GM15510 (cell line): ENCODE results near the gene CECR2.

Experiments used
- POLR2A ChIP-seq: IDR thresholded peaks from 3 replicates; pipeline ENCODE4 v1.6.1; 2011; ENCODE audit warnings: borderline replicate concordance; ENCODE audit not compliant: insufficient read length; ENCODE audit errors: extremely low read depth

Gene CECR2

GRCh38 chr22:17493419-17493981 is 124.2 kb downstream of the CECR2 start:
- TF ChIP-seq POLR2A, result no peak

- no peak for TF ChIP-seq POLR2A
Observed at GRCh38 chr22:17496841-17497240, 127.6 kb downstream of the CECR2 start.

- TF ChIP-seq POLR2A, result no peak
Observed at GRCh38 chr22:17501679-17502285, 132.5 kb downstream of the CECR2 start.

GRCh38 chr22:17508110-17508509 is 138.8 kb downstream of the CECR2 start:
- TF ChIP-seq POLR2A, result no peak

- TF ChIP-seq POLR2A, result no peak
Observed at GRCh38 chr22:17512960-17513359, 143.7 kb downstream of the CECR2 start.

GRCh38 chr22:17513612-17514011 is 144.4 kb downstream of the CECR2 start:
- TF ChIP-seq POLR2A, result no peak

- no peak for TF ChIP-seq POLR2A
Observed at GRCh38 chr22:17514084-17514483, 144.8 kb downstream of the CECR2 start.

GRCh38 chr22:17518406-17518805 is 149.1 kb downstream of the CECR2 start:
- TF ChIP-seq POLR2A, result no peak

- TF ChIP-seq POLR2A, result no peak
Observed at GRCh38 chr22:17523925-17524324, 154.7 kb downstream of the CECR2 start.

GRCh38 chr22:17536269-17536668 is 167.0 kb downstream of the CECR2 start:
- TF ChIP-seq POLR2A, result no peak

GRCh38 chr22:17537155-17537554 is 167.9 kb downstream of the CECR2 start:
- no peak for TF ChIP-seq POLR2A

GRCh38 chr22:17540481-17540880 is 171.2 kb downstream of the CECR2 start:
- no peak for TF ChIP-seq POLR2A

GRCh38 chr22:17541476-17541875 is 172.2 kb downstream of the CECR2 start:
- no peak for TF ChIP-seq POLR2A

GRCh38 chr22:17542452-17542851 is 173.2 kb downstream of the CECR2 start:
- TF ChIP-seq POLR2A, result no peak

- TF ChIP-seq POLR2A, result no peak
Observed at GRCh38 chr22:17548010-17548755, 178.9 kb downstream of the CECR2 start.

- no peak for TF ChIP-seq POLR2A
Observed at GRCh38 chr22:17548756-17549035, 179.4 kb downstream of the CECR2 start.
